K562 (cell line): ENCODE measurements around the gene BRWD1.

Experiments
- ARHGAP35 ChIP-seq: fragments of 450-650 bp; IDR thresholded peaks from 2 replicates; pipeline ENCODE4 v1.6.1; 2018; ENCODE audit not compliant: partially characterized antibody
- ELF4 ChIP-seq: fragments of 450-650 bp; formaldehyde crosslinking; IDR thresholded peaks from 2 replicates; pipeline ENCODE4 v1.4.0; 2022; ENCODE audit warnings: missing genetic modification characterization
- EZH2 ChIP-seq: IDR thresholded peaks from 2 replicates; pipeline ENCODE4 v1.6.1; 2012; ENCODE audit warnings: low read depth, mild to moderate bottlenecking, inconsistent platforms, low read length, borderline replicate concordance
- HMGXB4 ChIP-seq: sonication (generic); formaldehyde crosslinking; IDR thresholded peaks from 2 replicates; pipeline ENCODE4 v1.8.1; 2023; ENCODE audit warnings: mild to moderate bottlenecking, missing genetic modification reagents

GRCh38 chr21:39336457-39337008, 23.1 kb upstream of the BRWD1 start:
- no peak for TF ChIP-seq ARHGAP35
- TF ChIP-seq ELF4 (CRISPR knock-in tag), result no peak
- no peak for TF ChIP-seq HMGXB4 (CRISPR knock-in tag)
- no peak for TF ChIP-seq EZH2
